GM18508 (cell line): ENCODE measurements around the gene AZGP1.
"Not testable (repeated sequence)": the region's sequence is repeated elsewhere in the genome, so short reads cannot be mapped to it uniquely, and the experiment has no call there.

Experiments
- ATAC-seq: cut with Tn5 transposase; IDR thresholded peaks from one replicate; pipeline ENCODE4 v1.9.1; 2021; ENCODE audit warnings: moderate number of reproducible peaks; ENCODE audit not compliant: insufficient read depth, unreplicated experiment

Gene AZGP1

GRCh38 chr7:99954643-99955042 lies 21.2 kb downstream of the AZGP1 start:
- ATAC-seq: not testable (repeated sequence)

DNA sequence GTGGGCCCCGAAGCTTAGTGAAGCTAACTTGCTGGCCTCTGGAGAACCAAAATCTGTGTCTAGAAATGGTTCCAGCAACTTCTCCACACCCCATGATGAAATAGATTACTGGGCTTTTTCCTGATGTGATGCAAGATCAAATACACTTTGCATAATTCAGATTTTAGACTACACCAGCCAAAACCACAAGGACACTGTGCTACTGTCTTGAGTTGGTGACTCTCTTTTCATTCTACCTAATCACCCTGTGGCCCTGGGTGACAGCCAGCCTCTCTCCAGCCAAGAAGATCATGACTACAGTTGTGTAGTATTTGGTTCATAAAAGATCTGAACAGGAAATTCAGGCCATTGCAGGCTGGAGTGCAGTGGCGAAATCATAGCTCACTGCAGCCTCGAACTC lies 22.2 kb downstream of the AZGP1 start:
- ATAC-seq: no peak

DNA sequence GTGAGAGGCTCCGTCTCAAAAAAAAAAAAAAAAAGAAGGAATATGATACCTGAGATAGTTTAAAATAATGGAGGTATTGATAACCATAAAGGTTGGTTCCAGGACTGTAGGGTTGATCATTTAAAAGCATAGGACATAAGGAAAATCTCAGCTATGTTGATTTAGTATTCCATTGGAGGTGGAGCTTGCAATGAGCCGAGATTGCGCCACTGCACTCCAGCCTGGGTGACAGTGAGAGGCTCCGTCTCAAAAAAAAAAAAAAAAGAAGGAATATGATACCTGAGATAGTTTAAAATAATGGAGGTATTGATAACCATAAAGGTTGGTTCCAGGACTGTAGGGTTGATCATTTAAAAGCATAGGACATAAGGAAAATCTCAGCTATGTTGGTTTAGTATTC lies 23.2 kb downstream of the AZGP1 start:
- ATAC-seq: not testable (repeated sequence)

DNA sequence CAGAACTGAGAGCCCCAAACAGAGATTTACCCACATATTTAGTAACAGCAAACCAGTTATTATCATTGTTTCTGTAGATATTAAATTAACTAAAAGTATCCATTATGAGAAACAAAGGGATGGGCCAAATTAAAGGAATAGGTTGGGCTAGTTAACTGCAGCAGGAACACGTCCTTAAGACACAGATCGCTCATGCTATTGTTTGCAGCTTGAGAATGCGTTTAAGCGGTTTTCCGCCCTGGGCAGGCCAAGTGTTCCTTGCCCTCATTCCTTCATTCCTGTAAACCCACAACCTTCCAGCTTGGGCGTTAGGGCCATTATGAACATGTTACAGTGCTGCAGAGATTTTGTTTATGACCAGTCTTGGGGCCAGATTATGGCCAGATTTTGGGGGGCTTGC lies 25.0 kb downstream of the AZGP1 start:
- ATAC-seq: not testable (repeated sequence)

GRCh38 chr7:99949645-99950228 lies 26.1 kb downstream of the AZGP1 start:
- no peak for ATAC-seq

DNA sequence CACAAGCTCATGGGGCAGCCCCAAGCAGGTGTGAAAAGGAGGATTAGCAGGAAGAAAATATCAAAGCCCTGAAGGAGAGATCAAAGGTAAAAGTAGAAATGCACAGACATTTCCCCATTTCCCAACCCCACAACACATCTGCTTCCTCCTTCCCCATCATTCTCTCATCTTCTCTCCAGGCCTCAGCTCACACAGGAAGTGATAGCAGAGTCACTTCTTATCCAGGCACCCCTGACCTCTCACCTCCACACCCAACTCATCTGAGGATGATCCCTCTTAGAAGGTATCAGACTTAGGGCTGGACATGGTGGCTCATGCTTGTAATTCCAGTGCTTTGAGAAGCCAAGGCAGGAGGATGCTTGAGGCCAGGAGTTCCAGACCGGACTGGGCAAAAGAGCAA lies 28.2 kb downstream of the AZGP1 start:
- no peak for ATAC-seq

GRCh38 chr7:99944497-99945070 lies 31.2 kb downstream of the AZGP1 start:
- ATAC-seq: no peak

- no peak for ATAC-seq
These were observed 32.0 kb downstream of the AZGP1 start for GRCh38 chr7:99943641-99944496.

DNA sequence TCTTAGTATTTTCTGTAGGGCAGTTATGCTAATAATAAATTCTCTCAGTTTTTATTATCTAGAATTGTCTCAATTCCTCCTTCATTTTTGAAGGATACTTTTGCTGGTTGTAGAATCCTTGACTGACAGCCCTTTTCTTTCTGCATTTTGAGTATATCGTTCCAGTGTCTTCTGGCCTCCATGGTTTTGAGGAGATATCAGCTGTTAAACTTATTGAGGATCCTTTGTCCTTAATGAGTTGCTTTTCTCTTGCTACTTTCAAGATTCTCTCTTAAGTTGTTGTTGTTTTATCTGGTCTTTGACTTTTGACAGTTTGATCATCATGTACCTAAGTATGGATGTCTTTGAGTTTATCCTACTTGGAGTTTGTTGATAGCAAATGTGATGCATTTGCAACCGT lies 37.5 kb downstream of the AZGP1 start:
- no peak for ATAC-seq

DNA sequence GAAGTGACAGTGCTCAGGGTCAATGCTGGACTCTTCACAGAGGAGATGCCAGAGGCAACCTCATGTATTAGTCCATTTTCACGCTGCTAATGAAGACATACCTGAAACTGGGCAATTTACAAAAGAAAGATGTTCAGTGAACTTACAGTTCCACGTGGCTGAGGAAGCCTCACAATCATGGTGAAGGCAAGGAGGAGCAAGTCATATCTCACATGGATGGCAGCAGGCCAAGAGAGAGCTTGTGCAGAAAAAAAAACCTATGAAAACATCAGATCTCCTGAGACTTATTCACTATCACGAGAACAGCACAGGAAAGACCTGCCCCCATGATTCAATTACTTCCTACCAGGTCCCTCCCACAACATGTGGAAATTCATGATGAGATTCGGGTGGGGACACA lies 40.8 kb downstream of the AZGP1 start:
- not testable (repeated sequence) for ATAC-seq

GRCh38 chr7:99930376-99930775 lies 45.5 kb downstream of the AZGP1 start:
- no peak for ATAC-seq

DNA sequence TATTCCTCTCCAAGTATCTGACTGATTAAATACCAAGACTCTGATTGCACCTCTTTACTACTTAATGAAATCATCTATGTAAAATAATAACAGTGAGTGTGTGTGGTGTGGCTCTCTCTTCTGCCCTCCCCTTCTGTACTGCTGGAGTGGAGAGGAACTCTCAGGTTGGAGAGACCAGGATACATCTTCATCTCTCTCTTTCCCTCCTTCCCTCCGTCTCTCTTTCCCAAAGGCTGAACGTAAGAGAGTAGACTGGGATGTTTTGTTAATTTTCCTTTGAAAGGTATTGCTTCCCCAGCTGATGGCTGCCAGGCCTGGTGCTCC lies 46.1 kb downstream of the AZGP1 start:
- ATAC-seq: no peak

GRCh38 chr7:99928994-99929729 lies 46.7 kb downstream of the AZGP1 start, which contains the start of gene GJC3:
GJC3 (minus strand) TSS chr7:99929620; CDS start chr7:99929620, 0 bp downstream.
- no peak for ATAC-seq

- ATAC-seq: no peak
These were observed 47.6 kb downstream of the AZGP1 start for GRCh38 chr7:99928188-99928587.

DNA sequence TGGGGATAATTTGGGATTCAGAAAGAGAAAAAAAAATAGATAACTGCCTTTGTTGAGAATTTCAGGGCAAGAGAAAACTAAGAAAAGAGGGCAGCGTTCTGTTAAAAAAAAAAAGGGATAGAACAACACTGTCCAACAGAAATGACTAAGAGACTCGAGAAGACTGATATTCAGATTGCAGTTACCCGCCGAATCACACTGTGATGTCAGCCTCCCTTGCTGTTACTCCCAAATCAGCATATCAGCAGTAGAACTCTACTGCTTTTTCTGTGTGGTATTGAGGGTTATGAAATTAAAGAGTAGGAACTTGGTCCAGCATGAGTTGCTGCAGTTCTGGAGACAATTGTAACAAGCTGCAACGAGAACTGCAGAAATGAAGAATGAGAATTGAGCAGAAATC lies 48.3 kb downstream of the AZGP1 start:
- no peak for ATAC-seq

GRCh38 chr7:99926321-99926720 lies 49.5 kb downstream of the AZGP1 start:
- ATAC-seq: no peak

DNA sequence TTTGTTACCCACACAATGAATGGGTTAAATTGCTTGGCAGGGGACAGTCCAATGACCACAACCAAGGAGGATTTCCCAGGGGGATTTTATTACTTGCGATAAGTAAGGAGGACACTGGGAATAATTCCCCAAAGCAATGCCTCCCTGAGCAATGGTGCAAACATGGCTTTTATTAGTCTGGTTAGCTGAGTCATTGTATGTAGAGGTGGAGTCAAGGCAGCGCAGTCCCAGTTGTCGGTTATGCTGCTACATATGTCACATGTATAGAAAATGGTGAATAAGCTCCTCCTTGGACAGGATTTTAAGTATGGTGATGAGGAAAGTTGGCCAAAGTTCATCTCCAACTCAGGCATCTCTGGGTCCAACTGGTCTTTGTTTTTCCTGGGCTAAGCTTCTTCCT lies 52.6 kb downstream of the AZGP1 start:
- ATAC-seq: no peak

- ATAC-seq: no peak
These were observed 55.7 kb downstream of the AZGP1 start for GRCh38 chr7:99920149-99920548.

DNA sequence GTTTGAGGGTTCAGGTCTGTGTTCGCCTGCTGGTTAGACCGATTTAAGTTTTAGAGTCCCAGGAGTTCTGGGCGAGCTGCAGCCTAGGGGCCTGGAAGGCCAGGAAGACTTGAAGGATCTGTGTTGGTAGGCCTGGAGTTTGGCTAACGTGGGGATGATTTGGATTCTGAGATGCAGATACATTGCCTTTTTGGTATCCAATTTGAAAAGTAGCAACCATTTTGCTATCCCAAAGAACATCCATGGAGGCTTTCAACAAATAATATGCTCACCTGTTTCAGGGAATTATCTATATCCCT lies 56.1 kb downstream of the AZGP1 start:
- no peak for ATAC-seq

GRCh38 chr7:99918959-99919813 lies 56.6 kb downstream of the AZGP1 start, which contains the start of gene TRIM4:
TRIM4 (minus strand) TSS chr7:99919530; CDS start chr7:99919401, 129 bp downstream.
- ATAC-seq: peak; percentile 79
